Thymus (tissue), 11 donors: ENCODE measurements around the gene RAD17. TPM values are rescaled to one million over a fixed set of nuclear protein-coding genes. Genes with fewer than 3 reads are reported as not detected.
"Not testable (repeated sequence)": the region's sequence is repeated elsewhere in the genome, so short reads cannot be mapped to it uniquely, and the experiment has no call there.

ENCODE experiments used
- DNase-seq, 9 donors: peaks; one replicate each; pipeline ENCODE4 v3.0.0-alpha.2; 2013; ENCODE audit warnings: low spot score in 9 of 9, low read depth in 6 of 9, missing footprints in 1 of 9
- H3K27ac ChIP-seq, 2 donors: one replicate each; pipeline ENCODE4 v1.5.1; 2013; ENCODE audit warnings: control low read depth in 1 of 2, low read depth in 1 of 2, low read length in 1 of 2, mild to moderate bottlenecking in 1 of 2, moderate library complexity in 1 of 2
- H3K27me3 ChIP-seq, 2 donors: one replicate each; pipeline ENCODE4 v1.5.1; 2013; ENCODE audit warnings: low read length in 1 of 2; ENCODE audit not compliant: control insufficient read depth in 2 of 2, insufficient read depth in 1 of 2
- H3K36me3 ChIP-seq, 2 donors: one replicate each; pipeline ENCODE4 v1.5.1; 2013; ENCODE audit warnings: low read length in 1 of 2, mild to moderate bottlenecking in 1 of 2, moderate library complexity in 1 of 2; ENCODE audit not compliant: control insufficient read depth in 2 of 2, insufficient read depth in 2 of 2
- H3K4me1 ChIP-seq, 2 donors: one replicate each; pipeline ENCODE4 v1.5.1; 2013; ENCODE audit warnings: low read length in 2 of 2; ENCODE audit not compliant: control insufficient read depth in 2 of 2, insufficient read depth in 2 of 2
- H3K4me3 ChIP-seq, 2 donors: one replicate each; pipeline ENCODE4 v1.5.1; 2013; ENCODE audit warnings: low read length in 2 of 2, control low read depth in 1 of 2, mild to moderate bottlenecking in 1 of 2
- H3K9me3 ChIP-seq, 2 donors: one replicate each; pipeline ENCODE4 v1.5.1; 2013; ENCODE audit warnings: low read length in 1 of 2, mild to moderate bottlenecking in 1 of 2; ENCODE audit not compliant: control insufficient read depth in 2 of 2, insufficient read depth in 1 of 2
- WGBS: extraction: QIAGEN DNeasy Blood & Tissue Kit; methylation state at CpG from one replicate; pipeline ENCODE4 v1.1.7; 2013; 5-methylcytosine and 5-hydroxymethylcytosine counted together
- polyA plus RNA-seq: library from polyadenylated mRNA; stranded (reverse); fragments of 200-250 nt; gene quantifications from one replicate; pipeline ENCODE4 v1.2.3, GENCODE V29; 2013
- total RNA-seq: library from RNA; stranded (reverse); fragments of 120-200 nt; gene quantifications from one replicate; pipeline ENCODE4 v1.2.4, GENCODE V29; 2013
- donor health status: healthy.

Gene RAD17
- total and polyA plus RNA-seq, 2 donors = 23.8 to 28.3 TPM

GRCh38 chr5:69451941-69452647 is 82.5 kb downstream of the RAD17 start:
- H3K36me3 ChIP-seq = no peaks in the 10 kb centered on the region
- no peaks in the 10 kb centered on the region for H3K4me1 ChIP-seq
- no peaks in the 10 kb centered on the region for H3K9me3 ChIP-seq
- WGBS = 90% methylated on average over 4 of the region's 4 CpGs
- no peaks in the 10 kb centered on the region for H3K27me3 ChIP-seq
- no peak overlapping the region for H3K4me3 ChIP-seq
- no peak overlapping the region for H3K27ac ChIP-seq
- DNase-seq = no peak

- H3K27ac ChIP-seq, H3K9me3 ChIP-seq, H3K36me3 ChIP-seq, H3K4me1 ChIP-seq, H3K27me3 ChIP-seq, DNase-seq, H3K4me3 ChIP-seq: not testable (repeated sequence)
- WGBS = 84% methylated on average over 3 of the region's 3 CpGs
Measured at GRCh38 chr5:69453487-69453886, 83.9 kb downstream of the RAD17 start.

- Histone ChIP-seq H3K27me3 (no peaks in the 10 kb centered on the region), H3K4me3 (no peak overlapping the region), H3K27ac (no peak overlapping the region), H3K9me3 (no peaks in the 10 kb centered on the region), H3K36me3 (no peaks in the 10 kb centered on the region), H3K4me1 (no peaks in the 10 kb centered on the region)
- no peak for DNase-seq
- WGBS = 91% methylated on average over 8 of the region's 8 CpGs
Measured at GRCh38 chr5:69454460-69455249, 85.0 kb downstream of the RAD17 start.

GRCh38 chr5:69455428-69455988 is 85.9 kb downstream of the RAD17 start:
- H3K9me3 ChIP-seq, H3K4me3 ChIP-seq, DNase-seq, H3K27ac ChIP-seq, H3K4me1 ChIP-seq, H3K27me3 ChIP-seq, H3K36me3 ChIP-seq: not testable (repeated sequence)
- 92% methylated on average over 7 of the region's 7 CpGs for WGBS

GRCh38 chr5:69462170-69462569 is 92.6 kb downstream of the RAD17 start:
- Histone ChIP-seq H3K4me3 (no peak overlapping the region), H3K27ac (no peak overlapping the region), H3K27me3 (no peaks in the 10 kb centered on the region), H3K4me1 (no peaks in the 10 kb centered on the region), H3K9me3 (no peaks in the 10 kb centered on the region), H3K36me3 (no peaks in the 10 kb centered on the region)
- no peak for DNase-seq
- whole genome bisulfite sequencing = 100% methylated on average over 1 of the region's 1 CpG

Other genes starting within 250 kb of the RAD17 start
- gene CCNB1, start 202.7 kb upstream of the RAD17 start, total RNA-seq = 106 TPM
- 23.7 TPM for gene CCNB1, start 202.7 kb upstream of the RAD17 start, polyA plus RNA-seq
- 30.3 TPM for gene CENPH, start 180.2 kb upstream of the RAD17 start, total RNA-seq
- gene CENPH, start 180.2 kb upstream of the RAD17 start, polyA plus RNA-seq = 9.4 TPM
- gene CDK7, start 134.9 kb upstream of the RAD17 start, total RNA-seq = 32.1 TPM
- gene CDK7, start 134.9 kb upstream of the RAD17 start, polyA plus RNA-seq = 47.1 TPM
- gene CCDC125, start 37.0 kb upstream of the RAD17 start, total RNA-seq = 4.9 TPM
- gene CCDC125, start 37.0 kb upstream of the RAD17 start, polyA plus RNA-seq = 7.8 TPM
- gene AK6, start 298 bp upstream of the RAD17 start, total RNA-seq = 76.5 TPM
- 69.4 TPM for gene AK6, start 298 bp upstream of the RAD17 start, polyA plus RNA-seq
- 80.3 TPM for gene TAF9, start 298 bp upstream of the RAD17 start, total RNA-seq
- 110 TPM for gene TAF9, start 298 bp upstream of the RAD17 start, polyA plus RNA-seq
- 3.5 TPM for gene MARVELD2, start 45.3 kb downstream of the RAD17 start, total RNA-seq
- gene MARVELD2, start 45.3 kb downstream of the RAD17 start, polyA plus RNA-seq = 2.8 TPM
- 3.4 TPM for gene OCLN, start 123.0 kb downstream of the RAD17 start, total RNA-seq
- gene OCLN, start 123.0 kb downstream of the RAD17 start, polyA plus RNA-seq = 7.4 TPM
- gene GTF2H2C, start 190.4 kb downstream of the RAD17 start, total RNA-seq = 32.0 TPM
- 27.9 TPM for gene GTF2H2C, start 190.4 kb downstream of the RAD17 start, polyA plus RNA-seq